Mesendoderm (in vitro differentiated cells): Measurements from ENCODE around the gene RREB1.

Experiments
- DNase-seq: peaks from one replicate; pipeline ENCODE4 v3.0.0; 2013
- H2AK5ac ChIP-seq: 2 replicates; pipeline ENCODE4 v1.6.1; 2013; ENCODE audit warnings: low read length, inconsistent platforms
- H2BK120ac ChIP-seq: 2 replicates; pipeline ENCODE4 v1.6.1; 2013; ENCODE audit warnings: low read depth, mild to moderate bottlenecking, low read length, moderate library complexity, mixed read lengths
- H2BK15ac ChIP-seq: replicated peaks from 2 replicates; pipeline ENCODE4 v1.6.1; 2013; ENCODE audit warnings: low read depth, mild to moderate bottlenecking, moderate library complexity
- H2BK5ac ChIP-seq: 2 replicates; pipeline ENCODE4 v1.6.1; 2013; ENCODE audit warnings: low read length, inconsistent platforms
- H3K18ac ChIP-seq: 2 replicates; pipeline ENCODE4 v1.6.1; 2013; ENCODE audit warnings: mild to moderate bottlenecking, low read length, mixed read lengths
- H3K23ac ChIP-seq: one replicate; pipeline ENCODE4 v1.6.1; 2013; ENCODE audit warnings: low read length
- H3K27ac ChIP-seq: 2 replicates; pipeline ENCODE4 v1.5.1; 2013; ENCODE audit warnings: low read depth, mild to moderate bottlenecking, inconsistent platforms, low read length, moderate library complexity
- H3K27me3 ChIP-seq: 2 replicates; pipeline ENCODE4 v1.6.1; 2013; ENCODE audit warnings: low read length, control low read depth, mild to moderate bottlenecking, inconsistent platforms; ENCODE audit not compliant: insufficient read depth, poor library complexity
- H3K36me3 ChIP-seq: 2 replicates; pipeline ENCODE4 v1.6.1; 2013; ENCODE audit warnings: low read length, inconsistent platforms; ENCODE audit not compliant: control insufficient read depth, insufficient read depth
- H3K4ac ChIP-seq: one replicate; pipeline ENCODE4 v1.6.1; 2013; ENCODE audit warnings: low read depth, mild to moderate bottlenecking, low read length, moderate library complexity
- H3K4me1 ChIP-seq: 2 replicates; pipeline ENCODE4 v1.6.1; 2013; ENCODE audit warnings: low read depth, low read length, inconsistent platforms; ENCODE audit not compliant: control insufficient read depth
- H3K4me2 ChIP-seq: 2 replicates; pipeline ENCODE4 v1.6.1; 2013; ENCODE audit warnings: low read length
- H3K4me3 ChIP-seq: 2 replicates; pipeline ENCODE4 v1.5.1; 2013; ENCODE audit warnings: mild to moderate bottlenecking, low read length
- H3K56ac ChIP-seq: one replicate; pipeline ENCODE4 v1.6.1; 2013; ENCODE audit warnings: low read length
- H3K79me1 ChIP-seq: 2 replicates; pipeline ENCODE4 v1.6.1; 2013; ENCODE audit warnings: low read length, inconsistent platforms
- H3K79me2 ChIP-seq: 2 replicates; pipeline ENCODE4 v1.6.1; 2013; ENCODE audit warnings: mild to moderate bottlenecking, low read length; ENCODE audit not compliant: control insufficient read depth, insufficient read depth
- H3K9ac ChIP-seq: 2 replicates; pipeline ENCODE4 v1.6.1; 2013; ENCODE audit warnings: low read length, inconsistent platforms
- H4K5ac ChIP-seq: one replicate; pipeline ENCODE4 v1.6.1; 2013; ENCODE audit warnings: low read length
- H4K8ac ChIP-seq: one replicate; pipeline ENCODE4 v1.6.1; 2013; ENCODE audit warnings: low read depth, mild to moderate bottlenecking, control low read depth, low read length, moderate library complexity
- WGBS: extraction: QIAGEN DNeasy Blood & Tissue Kit; methylation state at CpG from one replicate; pipeline ENCODE4 v1.1.7; 2013; ENCODE audit warnings: low lambda C conversion rate, missing lambda C conversion rate; ENCODE audit not compliant: insufficient coverage; ENCODE audit errors: extremely low coverage; 5-methylcytosine and 5-hydroxymethylcytosine counted together

Gene RREB1

GRCh38 chr6:7197747-7198146 is 90.0 kb downstream of the RREB1 start:
- Histone ChIP-seq H4K5ac (no peak overlapping the region), H2BK15ac (no peak overlapping the region), H4K8ac (no peak overlapping the region), H3K79me2 (no peaks in the 10 kb centered on the region), H3K27me3 (no peaks in the 10 kb centered on the region), H3K23ac (no peak overlapping the region), H3K4me2 (no peak overlapping the region), H3K9ac (no peak overlapping the region), H2AK5ac (no peak overlapping the region), H3K36me3 (no peaks in the 10 kb centered on the region), H3K27ac (no peak overlapping the region), H3K4me1 (no peaks in the 10 kb centered on the region), H2BK5ac (no peak overlapping the region), H3K4ac (no peak overlapping the region), H2BK120ac (no peak overlapping the region), H3K4me3 (no peak overlapping the region), H3K18ac (no peak overlapping the region), H3K56ac (no peak overlapping the region), H3K79me1 (peaks cover 6% of the 10 kb centered on the region)
- WGBS = no CpG with 5 or more reads among the region's 6 CpGs
- DNase-seq = no peak

- no peak overlapping the region for H3K4me3 ChIP-seq
- no peak overlapping the region for H3K4me2 ChIP-seq
- no peak for DNase-seq
- no peak overlapping the region for H4K8ac ChIP-seq
- H3K27ac ChIP-seq = no peak overlapping the region
- H3K18ac ChIP-seq = no peak overlapping the region
- H3K9ac ChIP-seq = no peak overlapping the region
- no CpG with 5 or more reads among the region's 11 CpGs for WGBS
- H3K4me1 ChIP-seq = no peaks in the 10 kb centered on the region
- no peak overlapping the region for H3K4ac ChIP-seq
- peaks cover 6% of the 10 kb centered on the region for H3K79me1 ChIP-seq
- H3K23ac ChIP-seq = no peak overlapping the region
- H3K79me2 ChIP-seq = no peaks in the 10 kb centered on the region
- no peak overlapping the region for H2BK120ac ChIP-seq
- H2BK5ac ChIP-seq = no peak overlapping the region
- H3K56ac ChIP-seq = no peak overlapping the region
- no peaks in the 10 kb centered on the region for H3K36me3 ChIP-seq
- no peak overlapping the region for H4K5ac ChIP-seq
- no peak overlapping the region for H2BK15ac ChIP-seq
- H3K27me3 ChIP-seq = no peaks in the 10 kb centered on the region
- no peak overlapping the region for H2AK5ac ChIP-seq
These were observed 91.4 kb downstream of the RREB1 start for GRCh38 chr6:7198833-7199800.

GRCh38 chr6:7200598-7201443 is 93.1 kb downstream of the RREB1 start:
- WGBS = no CpG with 5 or more reads among the region's 13 CpGs
- Histone ChIP-seq H2BK120ac (no peak overlapping the region), H2BK5ac (no peak overlapping the region), H2AK5ac (no peak overlapping the region), H2BK15ac (no peak overlapping the region), H3K23ac (no peak overlapping the region), H4K8ac (no peak overlapping the region), H3K27me3 (no peaks in the 10 kb centered on the region), H3K4me1 (no peaks in the 10 kb centered on the region), H3K36me3 (no peaks in the 10 kb centered on the region), H3K4ac (no peak overlapping the region), H3K79me1 (peaks cover 2% of the 10 kb centered on the region), H3K4me3 (no peak overlapping the region), H3K9ac (no peak overlapping the region), H3K27ac (no peak overlapping the region), H3K79me2 (no peaks in the 10 kb centered on the region), H3K4me2 (no peak overlapping the region), H3K18ac (no peak overlapping the region), H3K56ac (no peak overlapping the region), H4K5ac (no peak overlapping the region)
- DNase-seq = no peak

- Histone ChIP-seq H3K4me3 (no peak overlapping the region), H4K8ac (no peak overlapping the region), H3K79me1 (peaks cover 2% of the 10 kb centered on the region), H3K27me3 (no peaks in the 10 kb centered on the region), H3K18ac (no peak overlapping the region), H3K23ac (no peak overlapping the region), H3K4me1 (no peaks in the 10 kb centered on the region), H3K9ac (no peak overlapping the region), H3K4me2 (no peak overlapping the region), H2BK120ac (no peak overlapping the region), H3K27ac (no peak overlapping the region), H2AK5ac (no peak overlapping the region), H3K56ac (no peak overlapping the region), H4K5ac (no peak overlapping the region), H2BK15ac (no peak overlapping the region), H3K4ac (no peak overlapping the region), H3K36me3 (no peaks in the 10 kb centered on the region), H3K79me2 (no peaks in the 10 kb centered on the region), H2BK5ac (no peak overlapping the region)
- no peak for DNase-seq
- no CpG with 5 or more reads among the region's 2 CpGs for WGBS
These were observed 93.6 kb downstream of the RREB1 start for GRCh38 chr6:7201444-7201731.

GRCh38 chr6:7201732-7202541 is 94.2 kb downstream of the RREB1 start:
- Histone ChIP-seq H3K4me2 (no peak overlapping the region), H3K36me3 (no peaks in the 10 kb centered on the region)

More at GRCh38 chr6:7201732-7202541, 94.2 kb downstream of the RREB1 start:
- no peak overlapping the region for H4K8ac ChIP-seq
- no peak overlapping the region for H2AK5ac ChIP-seq
- H3K23ac ChIP-seq = no peak overlapping the region
- H2BK5ac ChIP-seq = no peak overlapping the region
- no peak overlapping the region for H3K18ac ChIP-seq
- H3K27me3 ChIP-seq = no peaks in the 10 kb centered on the region
- no peak overlapping the region for H2BK15ac ChIP-seq
- no CpG with 5 or more reads among the region's 16 CpGs for WGBS
- no peak overlapping the region for H3K4me3 ChIP-seq
- no peak overlapping the region for H2BK120ac ChIP-seq
- H3K9ac ChIP-seq = no peak overlapping the region
- no peak for DNase-seq
- no peaks in the 10 kb centered on the region for H3K79me2 ChIP-seq
- H3K4ac ChIP-seq = no peak overlapping the region
- H3K4me1 ChIP-seq = no peaks in the 10 kb centered on the region
- H3K27ac ChIP-seq = no peak overlapping the region
- H4K5ac ChIP-seq = no peak overlapping the region
- peaks cover 2% of the 10 kb centered on the region for H3K79me1 ChIP-seq
- no peak overlapping the region for H3K56ac ChIP-seq
